CD4-positive, alpha-beta T cell (primary cell): Measurements from ENCODE around the gene FAM221B. TPM values are rescaled to one million over a fixed set of nuclear protein-coding genes. Genes with fewer than 3 reads are reported as not detected.

Experiments
- ATAC-seq: fragments of 200-7000 bp; cut with Tn5 transposase; one replicate; pipeline ENCODE4 v1.10.0; 2022; ENCODE audit warnings: mild to moderate bottlenecking; ENCODE audit not compliant: poor library complexity
- CTCF ChIA-PET: fragments of 350-600 bp; sonication (Branson Sonifier 250); formaldehyde crosslinking; loops from one replicate; lab custom pipeline; 2021; ENCODE audit warnings: antibody characterized with exemption, inconsistent platforms; lab: Charles Lee
- POLR2A ChIA-PET: fragments of 350-600 bp; sonication (Branson Sonifier 250); formaldehyde crosslinking; loops from one replicate; lab custom pipeline; 2021; ENCODE audit warnings: antibody characterized with exemption, inconsistent platforms; lab: Charles Lee
- DNase-seq, 14 experiments: peaks; one replicate each; pipeline ENCODE4 v3.0.0-alpha.2; 2013 to 2020; ENCODE audit warnings: mixed read lengths in 2 of 14
- H3K27ac ChIP-seq, 2 donors: one replicate each; pipeline versions ENCODE4 v1.5.1 to v1.7.0; 2013; ENCODE audit warnings: low read length in 2 of 2, low read depth in 1 of 2, mild to moderate bottlenecking in 1 of 2
- H3K27me3 ChIP-seq, 2 experiments: 1 replicate in 1 of 2; 2 replicates in 1 of 2; pipeline versions ENCODE4 v1.6.1 to v1.7.0; 2013; ENCODE audit warnings: low read length in 2 of 2, control low read depth in 1 of 2, mild to moderate bottlenecking in 1 of 2, moderate library complexity in 1 of 2; ENCODE audit not compliant: insufficient read depth in 2 of 2, control insufficient read depth in 1 of 2
- H3K36me3 ChIP-seq: one replicate; pipeline ENCODE4 v1.6.1; 2013; ENCODE audit warnings: low read length, control low read depth; ENCODE audit not compliant: insufficient read depth
- H3K4me1 ChIP-seq: one replicate; pipeline ENCODE4 v1.6.1; 2013; ENCODE audit warnings: low read length, control low read depth; ENCODE audit not compliant: insufficient read depth
- H3K4me3 ChIP-seq: one replicate; pipeline ENCODE4 v1.5.1; 2013; ENCODE audit warnings: mild to moderate bottlenecking, low read length, moderate library complexity
- H3K9me3 ChIP-seq, 2 experiments: 1 replicate in 1 of 2; 2 replicates in 1 of 2; pipeline versions ENCODE4 v1.6.1 to v1.7.0; 2013; ENCODE audit warnings: low read length in 2 of 2, mild to moderate bottlenecking in 2 of 2, control low read depth in 1 of 2, moderate library complexity in 1 of 2; ENCODE audit not compliant: control insufficient read depth in 1 of 2, insufficient read depth in 1 of 2
- H3K27ac Mint-ChIP-seq: one replicate; pipeline ENCODE4 v1.8.0; 2020; ENCODE audit warnings: mixed read lengths
- H3K27me3 Mint-ChIP-seq: one replicate; pipeline ENCODE4 v1.8.0; 2021; ENCODE audit warnings: mixed read lengths
- H3K36me3 Mint-ChIP-seq: one replicate; pipeline ENCODE4 v1.8.0; 2021; ENCODE audit warnings: low read depth, mixed read lengths
- H3K4me1 Mint-ChIP-seq: one replicate; pipeline ENCODE4 v1.8.0; 2021; ENCODE audit warnings: low read depth, mixed read lengths
- H3K4me3 Mint-ChIP-seq: one replicate; pipeline ENCODE4 v1.8.0; 2020; ENCODE audit warnings: mild to moderate bottlenecking, mixed read lengths
- H3K9me3 Mint-ChIP-seq: one replicate; pipeline ENCODE4 v1.8.0; 2020; ENCODE audit warnings: mixed read lengths
- intact Hi-C, 2 experiments: fragments of 100-400 bp; cut with DNase I in 1 of 2; cut with micrococcal nuclease in 1 of 2; formaldehyde crosslinking; loops; one replicate each; pipeline versions ENCODE4 v1.15.1 to v1.9.0; 2023 to 2025; cut with DNase I, micrococcal nuclease
- total RNA-seq, 174 experiments: library from RNA in 2 of 174; stranded (reverse) in 2 of 174; gene quantifications; one replicate each; pipeline ENCODE4 v1.2.3 and lab custom pipeline; 2021 to 2026
- TF ChIP-seq, protein P1 (sequence below): fragments of 200-600 bp; IDR thresholded peaks from one replicate; pipeline ENCODE4 v1.8.0; 2022; ENCODE audit warnings: antibody characterized with exemption, mild to moderate bottlenecking

FAM221B gene
- total RNA-seq, 2 experiments from 2014 or later, result not detected

DNA sequence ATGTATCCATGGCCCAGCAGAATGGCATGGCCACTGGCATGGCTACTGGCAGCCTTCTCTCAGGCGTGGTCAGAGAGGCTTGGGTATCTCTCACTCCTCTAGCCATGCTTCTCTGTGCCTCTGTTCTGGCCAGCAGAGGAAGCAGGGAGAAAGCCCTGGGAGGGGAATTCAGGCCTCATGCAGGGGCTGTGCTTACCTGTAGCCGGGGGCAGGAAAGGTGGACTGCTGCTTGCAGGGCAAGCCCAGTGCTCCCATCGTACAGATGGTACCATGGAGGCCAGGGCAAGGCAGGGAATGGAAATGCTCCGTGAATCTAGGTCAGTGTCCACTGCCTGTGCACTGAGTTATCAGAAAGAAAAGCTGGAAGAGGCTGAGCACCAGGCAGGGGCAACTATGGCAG is 39.0 kb upstream of the FAM221B start:
- Mint-ChIP-seq H3K27ac (no peak overlapping the region), H3K36me3 (no peaks in the 10 kb centered on the region), H3K4me3 (no peak overlapping the region), H3K27me3 (peaks cover 19% of the 10 kb centered on the region), H3K9me3 (no peaks in the 10 kb centered on the region), H3K4me1 (no peaks in the 10 kb centered on the region)
- no peak overlapping the region for H3K27ac ChIP-seq
- DNase-seq (no peak), ATAC-seq (no peak)
- H3K9me3 ChIP-seq, result no peaks in the 10 kb centered on the region
- TF ChIP-seq, protein P1, sequence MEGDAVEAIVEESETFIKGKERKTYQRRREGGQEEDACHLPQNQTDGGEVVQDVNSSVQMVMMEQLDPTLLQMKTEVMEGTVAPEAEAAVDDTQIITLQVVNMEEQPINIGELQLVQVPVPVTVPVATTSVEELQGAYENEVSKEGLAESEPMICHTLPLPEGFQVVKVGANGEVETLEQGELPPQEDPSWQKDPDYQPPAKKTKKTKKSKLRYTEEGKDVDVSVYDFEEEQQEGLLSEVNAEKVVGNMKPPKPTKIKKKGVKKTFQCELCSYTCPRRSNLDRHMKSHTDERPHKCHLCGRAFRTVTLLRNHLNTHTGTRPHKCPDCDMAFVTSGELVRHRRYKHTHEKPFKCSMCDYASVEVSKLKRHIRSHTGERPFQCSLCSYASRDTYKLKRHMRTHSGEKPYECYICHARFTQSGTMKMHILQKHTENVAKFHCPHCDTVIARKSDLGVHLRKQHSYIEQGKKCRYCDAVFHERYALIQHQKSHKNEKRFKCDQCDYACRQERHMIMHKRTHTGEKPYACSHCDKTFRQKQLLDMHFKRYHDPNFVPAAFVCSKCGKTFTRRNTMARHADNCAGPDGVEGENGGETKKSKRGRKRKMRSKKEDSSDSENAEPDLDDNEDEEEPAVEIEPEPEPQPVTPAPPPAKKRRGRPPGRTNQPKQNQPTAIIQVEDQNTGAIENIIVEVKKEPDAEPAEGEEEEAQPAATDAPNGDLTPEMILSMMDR, result no peak
- no peaks in the 10 kb centered on the region for H3K4me1 ChIP-seq
- intact Hi-C loops, result no loop called here
- ChIA-PET CTCF (no interaction called here), POLR2A (no interaction called here)
- H3K4me3 ChIP-seq, result no peak overlapping the region
- H3K36me3 ChIP-seq, result no peaks in the 10 kb centered on the region
- peaks cover 0 to 3% of the 10 kb centered on the region in 2 experiments for H3K27me3 ChIP-seq

DNA sequence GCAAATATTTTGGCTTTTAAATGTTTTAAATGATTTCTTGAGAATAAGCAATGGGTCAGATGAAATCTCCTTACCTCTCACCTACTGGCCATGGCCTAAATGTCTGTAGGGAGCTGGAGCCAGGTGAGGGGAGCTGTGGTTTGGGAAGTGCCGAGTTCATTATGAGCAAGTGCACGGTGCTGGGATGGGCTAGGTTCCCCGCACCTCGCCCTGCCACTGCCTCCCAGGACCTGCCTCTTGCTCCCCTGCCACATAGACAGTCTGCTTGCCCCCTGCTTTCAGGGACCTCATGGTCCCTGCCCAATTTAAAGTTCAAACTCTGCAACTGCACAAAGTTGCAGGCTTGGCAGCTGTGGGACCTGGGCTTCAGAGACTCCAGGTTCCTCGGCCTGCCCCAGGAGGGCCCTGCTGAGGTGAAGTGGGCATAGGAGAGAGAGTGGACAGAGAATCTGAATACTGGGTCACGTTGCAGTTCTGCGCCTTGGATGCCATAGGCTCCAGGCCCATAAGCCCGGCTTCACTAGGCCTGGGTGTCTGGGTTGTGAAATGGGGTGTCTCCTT is 36.2 kb upstream of the FAM221B start:
- H3K4me3 Mint-ChIP-seq, result no peak overlapping the region
- Histone ChIP-seq H3K4me1 (no peaks in the 10 kb centered on the region), H3K27ac (no peak overlapping the region), H3K9me3 (no peaks in the 10 kb centered on the region), H3K27me3 (peaks cover 0 to 3% of the 10 kb centered on the region in 2 experiments), H3K4me3 (no peak overlapping the region), H3K36me3 (no peaks in the 10 kb centered on the region)
- peaks cover 31% of the 10 kb centered on the region for H3K27me3 Mint-ChIP-seq
- intact Hi-C loops, result no loop called here
- ChIA-PET POLR2A (no interaction called here), CTCF (no interaction called here)
- no peak for DNase-seq
- ATAC-seq, result no peak
- no peaks in the 10 kb centered on the region for H3K9me3 Mint-ChIP-seq
- H3K36me3 Mint-ChIP-seq, result no peaks in the 10 kb centered on the region
- H3K27ac Mint-ChIP-seq, result no peak overlapping the region
- TF ChIP-seq, protein P1, result no peak
- no peaks in the 10 kb centered on the region for H3K4me1 Mint-ChIP-seq

DNA sequence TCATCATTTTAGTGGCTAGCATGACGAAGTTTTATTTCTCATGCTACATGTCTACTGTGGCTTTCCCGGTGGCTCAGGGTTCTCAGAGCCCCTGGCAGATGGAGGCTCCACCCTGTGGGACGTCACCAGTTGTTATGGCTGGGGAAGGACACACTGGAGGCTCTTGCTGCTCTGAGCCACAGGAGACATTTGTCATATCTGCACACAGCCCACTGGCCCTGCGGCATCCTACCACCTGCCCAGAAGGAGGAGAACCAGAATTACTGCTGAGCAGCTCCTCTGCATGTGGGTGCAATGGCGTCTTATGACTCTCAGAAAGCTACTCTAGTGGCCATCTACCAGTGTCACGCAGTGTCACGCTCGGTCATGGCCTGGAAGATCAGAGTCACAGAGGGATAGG is 35.1 kb upstream of the FAM221B start:
- intact Hi-C loops, result no loop called here
- ATAC-seq, result no peak
- no peaks in the 10 kb centered on the region for H3K36me3 Mint-ChIP-seq
- no peak overlapping the region for H3K4me3 Mint-ChIP-seq
- CTCF ChIA-PET, result no interaction called here
- H3K9me3 ChIP-seq, result no peaks in the 10 kb centered on the region
- TF ChIP-seq, protein P1, result no peak
- POLR2A ChIA-PET, result no interaction called here
- H3K27ac ChIP-seq, result no peak overlapping the region
- H3K36me3 ChIP-seq, result no peaks in the 10 kb centered on the region
- DNase-seq, result no peak
- no peaks in the 10 kb centered on the region for H3K4me1 ChIP-seq
- H3K4me3 ChIP-seq, result no peak overlapping the region
- no peak overlapping the region for H3K27ac Mint-ChIP-seq
- peaks cover 0 to 3% of the 10 kb centered on the region in 2 experiments for H3K27me3 ChIP-seq
- peaks cover 30% of the 10 kb centered on the region for H3K27me3 Mint-ChIP-seq
- H3K4me1 Mint-ChIP-seq, result no peaks in the 10 kb centered on the region
- no peaks in the 10 kb centered on the region for H3K9me3 Mint-ChIP-seq
